ENCODE results near the gene HDAC4. TPM values are rescaled to one million over a fixed set of nuclear protein-coding genes. Genes with fewer than 3 reads are reported as not detected.

HDAC4 gene
- total RNA-seq, 2 experiments from 2014 or later, result 30.0 to 35.8 TPM

DNA sequence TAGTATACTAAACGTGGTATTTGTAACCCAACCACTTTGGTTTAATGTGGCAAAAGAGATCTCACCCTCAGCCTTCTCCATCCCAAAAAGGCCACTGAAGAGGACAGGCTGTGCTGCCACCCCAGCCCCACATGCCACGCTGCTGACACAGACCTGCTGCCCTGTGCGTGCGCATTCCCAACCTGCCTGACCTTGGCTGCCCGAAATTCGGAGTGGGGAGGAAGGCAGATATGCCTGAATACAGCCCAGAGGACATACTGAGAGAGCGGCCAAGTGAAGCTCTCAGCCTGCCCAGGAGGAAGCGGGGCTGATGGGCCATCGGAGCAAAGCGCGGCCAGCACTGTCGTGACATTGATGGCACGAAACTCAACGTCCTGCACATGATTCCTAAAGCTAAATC is 70.0 kb downstream of the HDAC4 start:
- Mint-ChIP-seq H3K4me1 (ENCODE audit: low read depth) (peaks cover 34% of the 10 kb centered on the region), H3K27ac (no peak overlapping the region), H3K36me3 (no peaks in the 10 kb centered on the region), H3K4me3 (no peak overlapping the region), H3K27me3 (no peaks in the 10 kb centered on the region), H3K9me3 (no peaks in the 10 kb centered on the region)
- intact Hi-C loops (cut with micrococcal nuclease), result no loop called here
- POLR2A ChIA-PET, result no interaction called here
- CTCF ChIA-PET, result no interaction called here
- no peak for DNase-seq

DNA sequence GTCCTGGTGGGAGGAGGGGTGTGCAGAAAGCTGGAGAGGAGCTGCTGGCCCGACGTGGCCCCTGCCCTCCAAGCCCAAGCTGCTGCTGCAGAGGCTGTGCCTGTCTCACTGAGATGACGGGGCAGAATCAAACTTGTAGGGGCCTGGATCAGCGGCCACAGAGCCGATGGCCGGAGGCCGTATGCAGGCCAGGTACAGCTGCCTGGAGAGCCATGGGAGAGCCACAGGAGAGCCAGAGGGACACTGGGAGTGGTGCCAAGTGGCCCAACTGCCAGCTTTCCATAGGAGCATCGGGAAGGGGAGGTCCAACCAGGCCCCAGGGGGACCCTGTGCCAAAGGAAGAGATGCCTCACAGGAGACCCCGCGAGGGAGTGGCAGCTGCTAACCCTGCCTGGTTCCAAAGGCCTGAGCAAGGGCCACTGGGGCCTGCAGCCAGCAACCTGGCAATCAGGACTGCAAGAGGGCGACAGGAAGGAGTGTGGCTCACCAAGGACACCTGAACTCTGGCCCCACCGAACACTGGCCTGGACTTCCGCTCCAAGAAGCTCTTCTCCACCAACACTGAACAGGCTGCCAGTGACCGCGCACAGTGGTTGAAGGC is 70.7 kb downstream of the HDAC4 start:
- no peak for DNase-seq
- Mint-ChIP-seq H3K4me1 (ENCODE audit: low read depth) (peaks cover 34% of the 10 kb centered on the region), H3K4me3 (no peak overlapping the region), H3K36me3 (peaks cover 4% of the 10 kb centered on the region), H3K27ac (no peak overlapping the region), H3K27me3 (no peaks in the 10 kb centered on the region), H3K9me3 (no peaks in the 10 kb centered on the region)
- POLR2A ChIA-PET, result no interaction called here
- CTCF ChIA-PET, result no interaction called here
- intact Hi-C loops (cut with micrococcal nuclease), result loop anchor here (10.0 kb wide), 1 partner anchor 215 kb away; no protein-coding TSS in a partner anchor

- POLR2A ChIA-PET, result no interaction called here
- Mint-ChIP-seq H3K4me1 (ENCODE audit: low read depth) (peaks cover 40% of the 10 kb centered on the region), H3K9me3 (no peaks in the 10 kb centered on the region), H3K27me3 (no peaks in the 10 kb centered on the region), H3K27ac (no peak overlapping the region), H3K4me3 (no peak overlapping the region), H3K36me3 (peaks cover 5% of the 10 kb centered on the region)
- CTCF ChIA-PET, result no interaction called here
- intact Hi-C loops (cut with micrococcal nuclease), result loop anchor here (10.0 kb wide), 1 partner anchor 215 kb away; no protein-coding TSS in a partner anchor
- no peak for DNase-seq
Measured at GRCh38 chr2:239329284-239329971, 71.4 kb downstream of the HDAC4 start.

DNA sequence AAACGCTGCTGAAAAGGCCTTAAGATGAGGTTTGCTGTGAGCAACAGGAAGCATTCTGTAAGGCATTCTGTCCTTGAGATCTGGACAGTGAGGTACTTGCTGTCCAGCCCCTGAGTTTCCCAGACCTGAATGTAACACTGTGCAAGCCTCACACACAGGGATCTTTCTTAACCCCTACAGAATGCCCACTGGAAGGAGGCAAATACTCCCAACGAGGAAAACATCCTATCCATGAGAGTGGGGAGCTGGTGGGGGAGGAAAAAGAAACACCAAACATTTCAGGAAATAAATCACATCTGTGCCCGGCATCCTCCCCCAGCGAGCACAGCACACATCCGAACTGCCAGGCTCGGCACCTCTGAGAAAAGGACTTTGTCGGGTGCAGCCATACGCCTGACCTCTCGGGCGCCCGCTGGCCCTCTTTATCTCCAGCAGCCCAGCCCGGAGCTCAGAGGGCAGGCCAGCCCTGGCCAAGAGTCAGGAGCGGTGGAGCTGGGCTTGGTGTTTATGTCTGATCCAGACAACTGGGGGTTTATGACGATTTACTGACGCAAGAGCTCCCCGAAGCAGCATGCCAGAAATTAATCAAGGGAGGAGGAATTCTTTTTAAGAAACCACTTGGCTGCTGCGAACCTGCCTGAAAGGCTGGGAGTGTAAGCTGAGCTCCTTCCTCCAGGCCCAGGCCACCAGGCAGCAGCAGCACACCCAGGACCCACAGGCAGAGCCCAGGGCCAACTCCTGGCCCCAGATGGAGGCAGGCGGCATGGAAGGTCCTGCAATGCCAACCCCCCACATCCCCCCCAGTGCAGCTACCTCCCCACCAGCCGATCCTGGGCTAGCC is 72.2 kb downstream of the HDAC4 start:
- no peaks in the 10 kb centered on the region for H3K9me3 Mint-ChIP-seq
- H3K4me1 Mint-ChIP-seq (ENCODE audit: low read depth), result peaks cover 47% of the 10 kb centered on the region
- no peak overlapping the region for H3K4me3 Mint-ChIP-seq
- DNase-seq, result no peak
- CTCF ChIA-PET, result interaction anchor here (1.8 kb wide), 1 partner anchor 62 kb away, joined by 6 read pairs; no protein-coding TSS in a partner anchor
- intact Hi-C loops (cut with micrococcal nuclease), result loop anchor here (10.0 kb wide), 1 partner anchor 216 kb away; no protein-coding TSS in a partner anchor
- H3K27me3 Mint-ChIP-seq, result no peaks in the 10 kb centered on the region
- H3K36me3 Mint-ChIP-seq, result peaks cover 7% of the 10 kb centered on the region
- POLR2A ChIA-PET, result no interaction called here
- no peak overlapping the region for H3K27ac Mint-ChIP-seq

GRCh38 chr2:239327536-239328350 is 73.1 kb downstream of the HDAC4 start:
- CTCF ChIA-PET, result interaction anchor here (1.2 to 1.8 kb wide), 3 partner anchors 52 to 61 kb away, joined by 3 to 6 read pairs (median 4); no protein-coding TSS in a partner anchor
- H3K4me3 Mint-ChIP-seq, result no peak overlapping the region
- intact Hi-C loops (cut with micrococcal nuclease), result loop anchor here (1.0 to 10.0 kb wide), 6 partner anchors 29 to 217 kb away; no protein-coding TSS in a partner anchor

GRCh38 chr2:239326831-239327535 is 73.8 kb downstream of the HDAC4 start:
- H3K4me1 Mint-ChIP-seq (ENCODE audit: low read depth), result peaks cover 61% of the 10 kb centered on the region
- H3K27ac Mint-ChIP-seq, result peak overlapping the region; percentile 82
- H3K9me3 Mint-ChIP-seq, result no peaks in the 10 kb centered on the region
- DNase-seq, result peak; percentile 90
- peak overlapping the region; percentile 35 for H3K4me3 Mint-ChIP-seq
- H3K27me3 Mint-ChIP-seq, result no peaks in the 10 kb centered on the region
- ChIA-PET POLR2A (interaction anchor here (1.0 kb wide), 1 partner anchor 74 kb away, joined by 4 read pairs; the partner anchor contains the start of gene HDAC4), CTCF (interaction anchor here (1.2 to 1.8 kb wide), 3 partner anchors 52 to 60 kb away, joined by 3 to 6 read pairs (median 4); no protein-coding TSS in a partner anchor)
- H3K36me3 Mint-ChIP-seq, result peaks cover 13% of the 10 kb centered on the region
- intact Hi-C loops (cut with micrococcal nuclease), result loop anchor here (1.0 to 10.0 kb wide), 6 partner anchors 29 to 218 kb away; no protein-coding TSS in a partner anchor

More at GRCh38 chr2:239327536-239328350, 73.1 kb downstream of the HDAC4 start:
- POLR2A ChIA-PET, result no interaction called here
- Mint-ChIP-seq H3K9me3 (no peaks in the 10 kb centered on the region), H3K27ac (peak overlapping the region; percentile 82), H3K36me3 (peaks cover 13% of the 10 kb centered on the region), H3K27me3 (no peaks in the 10 kb centered on the region), H3K4me1 (ENCODE audit: low read depth) (peaks cover 53% of the 10 kb centered on the region)
- DNase-seq, result peak; percentile 36

- Mint-ChIP-seq H3K4me1 (ENCODE audit: low read depth) (peaks cover 67% of the 10 kb centered on the region), H3K9me3 (no peaks in the 10 kb centered on the region), H3K27me3 (no peaks in the 10 kb centered on the region), H3K4me3 (no peak overlapping the region), H3K27ac (peak overlapping the region; percentile 34), H3K36me3 (peaks cover 16% of the 10 kb centered on the region)
- no peak for DNase-seq
- intact Hi-C loops (cut with micrococcal nuclease), result loop anchor here (10.0 kb wide), 1 partner anchor 220 kb away; no protein-coding TSS in a partner anchor
- ChIA-PET CTCF (interaction anchor here (1.0 kb wide), 1 partner anchor 57 kb away, joined by 4 read pairs; no protein-coding TSS in a partner anchor), POLR2A (no interaction called here)
Measured at GRCh38 chr2:239324456-239324855, 76.4 kb downstream of the HDAC4 start.

- CTCF ChIA-PET, result interaction anchor here (0.5 to 1.2 kb wide), 2 partner anchors 40 to 91 kb away, joined by 3 to 4 read pairs; no protein-coding TSS in a partner anchor
- Mint-ChIP-seq H3K27ac (peak overlapping the region; percentile 89), H3K4me1 (ENCODE audit: low read depth) (peaks cover 78% of the 10 kb centered on the region), H3K4me3 (no peak overlapping the region), H3K27me3 (no peaks in the 10 kb centered on the region), H3K9me3 (no peaks in the 10 kb centered on the region), H3K36me3 (peaks cover 16% of the 10 kb centered on the region)
- no peak for DNase-seq
- POLR2A ChIA-PET, result no interaction called here
- intact Hi-C loops (cut with micrococcal nuclease), result loop anchor here (10.0 kb wide), 1 partner anchor 221 kb away; no protein-coding TSS in a partner anchor
Measured at GRCh38 chr2:239323447-239323846, 77.4 kb downstream of the HDAC4 start.

DNA sequence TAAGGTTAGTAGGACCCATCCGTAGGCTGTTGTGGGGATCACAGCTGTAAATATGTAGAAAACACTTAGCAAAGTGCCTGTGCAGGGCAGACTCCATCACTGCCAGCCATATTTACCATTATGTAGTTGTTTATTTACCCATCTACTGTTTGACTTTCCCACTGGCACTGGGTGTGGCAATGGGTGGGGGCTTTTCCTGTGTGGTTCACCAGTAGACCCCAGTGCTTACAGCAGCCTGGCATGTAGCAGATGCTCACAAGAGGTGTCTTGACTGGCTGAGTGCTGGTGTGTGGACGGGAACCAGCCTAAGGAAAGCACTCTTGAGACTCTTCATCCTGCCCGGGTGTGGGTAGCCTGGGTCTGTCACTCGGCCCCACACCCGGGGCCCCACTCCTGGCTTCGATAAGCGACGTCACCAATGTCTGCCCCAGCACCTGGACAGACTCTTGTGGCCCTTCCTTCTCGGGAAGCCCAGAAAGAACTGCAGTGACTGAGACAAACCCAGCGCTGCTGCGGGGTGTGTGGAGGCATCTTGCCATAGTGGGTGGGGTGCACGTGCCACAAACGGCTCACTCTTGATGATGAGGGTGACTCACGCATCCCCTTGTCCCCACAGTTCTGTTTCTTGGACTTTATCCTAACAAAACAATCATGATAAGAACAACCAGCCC is 78.3 kb downstream of the HDAC4 start:
- H3K27me3 Mint-ChIP-seq, result no peaks in the 10 kb centered on the region
- H3K4me3 Mint-ChIP-seq, result no peak overlapping the region
- peaks cover 77% of the 10 kb centered on the region for H3K4me1 Mint-ChIP-seq (ENCODE audit: low read depth)
- DNase-seq, result peak; percentile 46
- CTCF ChIA-PET, result interaction anchor here (0.8 to 1.2 kb wide), 2 partner anchors 20 to 41 kb away, joined by 3 to 4 read pairs; no protein-coding TSS in a partner anchor
- POLR2A ChIA-PET, result interaction anchor here (1.2 to 1.4 kb wide), 2 partner anchors 29 to 49 kb away, joined by 3 read pairs; no protein-coding TSS in a partner anchor
- peaks cover 19% of the 10 kb centered on the region for H3K36me3 Mint-ChIP-seq
- intact Hi-C loops (cut with micrococcal nuclease), result loop anchor here (1.0 to 10.0 kb wide), 2 partner anchors 47 to 222 kb away; no protein-coding TSS in a partner anchor
- H3K27ac Mint-ChIP-seq, result peak overlapping the region; percentile 89
- H3K9me3 Mint-ChIP-seq, result no peaks in the 10 kb centered on the region

Measured in activated CD4-positive, alpha-beta memory T cell treated with anti-CD3 and anti-CD28 coated beads for 36 hours (primary cell).